A549 (cell line): ENCODE data around the gene COPS8. TPM values are rescaled to one million over a fixed set of nuclear protein-coding genes. Genes with fewer than 3 reads are reported as not detected.

Experiments used
- ATAC-seq, 2 experiments: fragments of 200-7000 bp in 1 of 2; fragments of >200 bp in 1 of 2; cut with Nextera tagmentation in 1 of 2; cut with Tn5 transposase in 1 of 2; 3 replicates each; pipeline versions ENCODE4 v1.8.0 to v1.9.1; 2018 to 2020; ENCODE audit warnings: mild to moderate bottlenecking in 1 of 2, moderate library complexity in 1 of 2
- CTCF ChIA-PET: fragments of 300-600 bp; sonication (Branson Sonifier 250); formaldehyde crosslinking; extraction: SDS; loops from one replicate; lab custom pipeline; 2021; ENCODE audit warnings: antibody characterized with exemption, inconsistent platforms; lab: Yijun Ruan, JAX
- POLR2A ChIA-PET: fragments of 350-600 bp; formaldehyde crosslinking; extraction: SDS; loops from one replicate; lab custom pipeline; 2021; ENCODE audit warnings: antibody characterized with exemption, inconsistent platforms; lab: Yijun Ruan, JAX
- DNase-seq, 2 experiments: peaks; one replicate each; pipeline versions ENCODE4 v3.0.0 to v3.0.0-alpha.2; 2011 to 2016; ENCODE audit warnings: low read depth in 1 of 2, low spot score in 1 of 2
- FAIRE-seq: peaks from 2 replicates; lab custom pipeline; 2011; peaks lifted over from hg19 to GRCh38; lab: Jason Lieb, UNC
- H3K27ac ChIP-seq, 2 experiments: fragments of >200 bp; sonication (Bioruptor Twin); formaldehyde crosslinking; 3 replicates each; pipeline ENCODE4 v1.5.1; 2016 to 2017
- H3K4me1 ChIP-seq: fragments of >200 bp; sonication (Bioruptor Twin); formaldehyde crosslinking; 3 replicates; pipeline ENCODE4 v1.6.1; 2016
- H3K4me2 ChIP-seq: fragments of >200 bp; sonication (Bioruptor Twin); formaldehyde crosslinking; 3 replicates; pipeline ENCODE4 v1.6.1; 2016
- H3K4me3 ChIP-seq: fragments of >200 bp; sonication (Bioruptor Twin); formaldehyde crosslinking; 3 replicates; pipeline ENCODE4 v1.5.1; 2016
- H3K9me3 ChIP-seq: fragments of >200 bp; sonication (Bioruptor Twin); formaldehyde crosslinking; 3 replicates; pipeline ENCODE4 v1.6.1; 2016
- BCL3 ChIP-seq: fragments of >200 bp; sonication (Bioruptor Twin); formaldehyde crosslinking; IDR thresholded peaks from 3 replicates; pipeline ENCODE4 v1.6.1; 2016
- CBX8 ChIP-seq: fragments of 200-600 bp; sonication (generic); IDR thresholded peaks from 2 replicates; pipeline ENCODE4 v1.6.1; 2016
- CHD4 ChIP-seq: fragments of 200-600 bp; sonication (generic); IDR thresholded peaks from 2 replicates; pipeline ENCODE4 v1.6.1; 2016; ENCODE audit warnings: antibody characterized with exemption, mild to moderate bottlenecking, borderline replicate concordance
- E2F6 ChIP-seq: IDR thresholded peaks from 2 replicates; pipeline ENCODE4 v1.6.1; 2012; ENCODE audit warnings: low read depth, borderline replicate concordance
- EHF ChIP-seq: fragments of 250-450 bp; sonication (Bioruptor Pico); IDR thresholded peaks from 2 replicates; pipeline ENCODE4 v1.5.0; 2020; ENCODE audit warnings: mild to moderate bottlenecking
- EHMT2 ChIP-seq: fragments of 200-600 bp; sonication (generic); IDR thresholded peaks from 2 replicates; pipeline ENCODE4 v1.6.1; 2016; ENCODE audit warnings: antibody characterized with exemption, low read depth, mild to moderate bottlenecking, moderate library complexity
- EP300 ChIP-seq, 2 experiments: fragments of >200 bp; sonication (Bioruptor Twin); formaldehyde crosslinking; IDR thresholded peaks; 2 replicates in 1 of 2; 3 replicates in 1 of 2; pipeline ENCODE4 v1.6.1; 2016 to 2017
- ESRRA ChIP-seq: fragments of 150-350 bp; IDR thresholded peaks from 2 replicates; pipeline ENCODE4 v1.6.1; 2014; ENCODE audit warnings: mild to moderate bottlenecking, low read length, borderline replicate concordance
- FOSB ChIP-seq: fragments of 250-450 bp; sonication (Bioruptor Pico); IDR thresholded peaks from 2 replicates; pipeline ENCODE4 v1.5.0; 2020; ENCODE audit warnings: mild to moderate bottlenecking, moderate library complexity
- HDAC2 ChIP-seq: fragments of 200-600 bp; sonication (generic); IDR thresholded peaks from 2 replicates; pipeline ENCODE4 v1.6.1; 2016
- HES2 ChIP-seq: fragments of >200 bp; sonication (Bioruptor Twin); formaldehyde crosslinking; IDR thresholded peaks from 2 replicates; pipeline ENCODE4 v1.6.1; 2016
- HOXA7 ChIP-seq: fragments of 250-450 bp; sonication (Bioruptor Pico); IDR thresholded peaks from 2 replicates; pipeline ENCODE4 v1.5.0; 2020; ENCODE audit warnings: mild to moderate bottlenecking, moderate library complexity
- JUN ChIP-seq, 2 experiments: fragments of >200 bp; sonication (Bioruptor Twin); formaldehyde crosslinking; IDR thresholded peaks; 2 replicates in 1 of 2; 3 replicates in 1 of 2; pipeline ENCODE4 v1.6.1; 2016 to 2017
- MYC ChIP-seq: IDR thresholded peaks from 2 replicates; pipeline ENCODE4 v1.6.1; 2012; ENCODE audit warnings: mild to moderate bottlenecking, inconsistent platforms, low read length, improper control_type of control experiment, borderline replicate concordance
- NPAS2 ChIP-seq: fragments of 250-450 bp; sonication (Bioruptor Pico); IDR thresholded peaks from 2 replicates; pipeline ENCODE4 v1.8.0; 2022; ENCODE audit warnings: mild to moderate bottlenecking, moderate library complexity, borderline replicate concordance
- POLR2A ChIP-seq: IDR thresholded peaks from 2 replicates; pipeline ENCODE4 v1.6.1; 2012; ENCODE audit warnings: mild to moderate bottlenecking, low read length
- POLR2AphosphoS2 ChIP-seq: conservative IDR thresholded peaks from 2 replicates; pipeline ENCODE4 v1.6.1; 2012; ENCODE audit warnings: low read length, improper control_type of control experiment, inconsistent platforms
- RCOR1 ChIP-seq: fragments of 150-350 bp; IDR thresholded peaks from 2 replicates; pipeline ENCODE4 v1.6.1; 2014; ENCODE audit warnings: antibody characterized with exemption, low read length, low read depth
- RFX5 ChIP-seq: fragments of 450-650 bp; IDR thresholded peaks from 2 replicates; pipeline ENCODE4 v1.7.1; 2014; ENCODE audit warnings: antibody characterized with exemption, mild to moderate bottlenecking, moderate library complexity
- RNF2 ChIP-seq: fragments of 200-600 bp; sonication (generic); IDR thresholded peaks from 2 replicates; pipeline ENCODE4 v1.6.1; 2016; ENCODE audit warnings: low read depth, mild to moderate bottlenecking, antibody characterized with exemption, moderate library complexity, borderline replicate concordance
- SMC3 ChIP-seq: fragments of >200 bp; sonication (Bioruptor Twin); formaldehyde crosslinking; IDR thresholded peaks from 3 replicates; pipeline ENCODE4 v1.6.1; 2018; ENCODE audit warnings: inconsistent platforms
- SREBF2 ChIP-seq: fragments of 450-650 bp; IDR thresholded peaks from 2 replicates; pipeline ENCODE4 v1.6.1; 2014; ENCODE audit warnings: mild to moderate bottlenecking, moderate library complexity
- TP53 ChIP-seq: fragments of 250-450 bp; sonication (Bioruptor Pico); IDR thresholded peaks from 2 replicates; pipeline ENCODE4 v1.5.0; 2021; ENCODE audit warnings: mild to moderate bottlenecking, moderate library complexity
- ZNF302 ChIP-seq: fragments of 250-450 bp; sonication (Bioruptor Pico); IDR thresholded peaks from 2 replicates; pipeline ENCODE4 v1.9.0; 2021; ENCODE audit warnings: inconsistent platforms, mild to moderate bottlenecking, moderate library complexity
- WGBS: methylation state at CpG from one replicate; pipeline ENCODE4 v1.1.6; 2017; ENCODE audit errors: missing lambda C conversion rate; 5-methylcytosine and 5-hydroxymethylcytosine counted together
- polyA plus RNA-seq, 4 experiments: library from polyadenylated mRNA; depleted of rRNA in 3 of 4; stranded (reverse); fragments of >200 nt; fragmentation: RNase III in 1 of 4; extraction: RNeasy Plus Mini Kit Qiagen cat#74134 plus additional on column Dnase treatment in 1 of 4; gene quantifications; 2 replicates in 3 of 4; 3 replicates in 1 of 4; pipeline ENCODE4 v1.2.3, GENCODE V29; 2011 to 2017
- TF ChIP-seq, protein P1 (sequence below): fragments of 200-600 bp; sonication (generic); IDR thresholded peaks from 2 replicates; pipeline ENCODE4 v1.6.1; 2016; ENCODE audit warnings: antibody characterized with exemption, mild to moderate bottlenecking, moderate library complexity
- TF ChIP-seq, protein P2 (sequence below): fragments of 150-350 bp; IDR thresholded peaks from 2 replicates; pipeline ENCODE4 v1.6.1; 2014; ENCODE audit warnings: low read depth, mild to moderate bottlenecking, low read length

The COPS8 gene
- polyA plus RNA-seq, 2 of the 4 experiments (the other 2 are of a cell fraction), result 85.7 to 161 TPM

DNA sequence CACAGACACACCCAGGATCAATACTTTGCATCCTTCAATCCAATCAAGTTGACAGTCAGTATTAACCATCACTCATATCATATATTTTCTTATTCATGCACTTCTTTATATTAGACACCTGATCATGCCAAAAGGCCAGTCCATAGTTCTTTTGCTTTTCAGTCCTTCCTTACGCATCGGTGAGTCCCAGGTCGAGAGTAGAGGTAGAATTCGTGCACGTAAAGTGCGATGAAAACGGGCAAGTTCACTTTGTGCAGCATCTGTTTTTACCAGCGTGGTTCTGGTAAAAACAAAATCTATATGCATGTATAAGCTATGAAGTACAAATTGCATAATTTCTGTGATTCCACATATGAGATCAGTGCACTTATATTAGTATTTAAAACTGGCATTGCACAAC lies 1.2 kb upstream of the COPS8 start:
- TF ChIP-seq, protein P1, sequence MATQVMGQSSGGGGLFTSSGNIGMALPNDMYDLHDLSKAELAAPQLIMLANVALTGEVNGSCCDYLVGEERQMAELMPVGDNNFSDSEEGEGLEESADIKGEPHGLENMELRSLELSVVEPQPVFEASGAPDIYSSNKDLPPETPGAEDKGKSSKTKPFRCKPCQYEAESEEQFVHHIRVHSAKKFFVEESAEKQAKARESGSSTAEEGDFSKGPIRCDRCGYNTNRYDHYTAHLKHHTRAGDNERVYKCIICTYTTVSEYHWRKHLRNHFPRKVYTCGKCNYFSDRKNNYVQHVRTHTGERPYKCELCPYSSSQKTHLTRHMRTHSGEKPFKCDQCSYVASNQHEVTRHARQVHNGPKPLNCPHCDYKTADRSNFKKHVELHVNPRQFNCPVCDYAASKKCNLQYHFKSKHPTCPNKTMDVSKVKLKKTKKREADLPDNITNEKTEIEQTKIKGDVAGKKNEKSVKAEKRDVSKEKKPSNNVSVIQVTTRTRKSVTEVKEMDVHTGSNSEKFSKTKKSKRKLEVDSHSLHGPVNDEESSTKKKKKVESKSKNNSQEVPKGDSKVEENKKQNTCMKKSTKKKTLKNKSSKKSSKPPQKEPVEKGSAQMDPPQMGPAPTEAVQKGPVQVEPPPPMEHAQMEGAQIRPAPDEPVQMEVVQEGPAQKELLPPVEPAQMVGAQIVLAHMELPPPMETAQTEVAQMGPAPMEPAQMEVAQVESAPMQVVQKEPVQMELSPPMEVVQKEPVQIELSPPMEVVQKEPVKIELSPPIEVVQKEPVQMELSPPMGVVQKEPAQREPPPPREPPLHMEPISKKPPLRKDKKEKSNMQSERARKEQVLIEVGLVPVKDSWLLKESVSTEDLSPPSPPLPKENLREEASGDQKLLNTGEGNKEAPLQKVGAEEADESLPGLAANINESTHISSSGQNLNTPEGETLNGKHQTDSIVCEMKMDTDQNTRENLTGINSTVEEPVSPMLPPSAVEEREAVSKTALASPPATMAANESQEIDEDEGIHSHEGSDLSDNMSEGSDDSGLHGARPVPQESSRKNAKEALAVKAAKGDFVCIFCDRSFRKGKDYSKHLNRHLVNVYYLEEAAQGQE, result no peak
- no peak for TF ChIP-seq RNF2
- TF ChIP-seq BCL3, result no peak
- TF ChIP-seq ESRRA, result no peak
- no peak for ATAC-seq
- no peak for FAIRE-seq
- H3K4me2 ChIP-seq, result peak overlapping the region; percentile 84
- H3K9me3 ChIP-seq, result peaks cover 15% of the 10 kb centered on the region
- H3K4me3 ChIP-seq, result peak overlapping the region; percentile 68
- POLR2A ChIA-PET, result interaction anchor here (1.2 to 1.7 kb wide), 3 partner anchors 19 to 118 kb away, joined by 4 to 5 read pairs (median 5); no protein-coding TSS in a partner anchor
- WGBS, result 91% methylated on average over 8 of the region's 8 CpGs
- H3K27ac ChIP-seq, result no peak overlapping the region
- CTCF ChIA-PET, result interaction anchor here (0.9 to 2.0 kb wide), 5 partner anchors 10 to 915 kb away, joined by 3 to 9 read pairs (median 5); no protein-coding TSS in a partner anchor
- peaks cover 17% of the 10 kb centered on the region for H3K4me1 ChIP-seq
- DNase-seq, result no peak

DNA sequence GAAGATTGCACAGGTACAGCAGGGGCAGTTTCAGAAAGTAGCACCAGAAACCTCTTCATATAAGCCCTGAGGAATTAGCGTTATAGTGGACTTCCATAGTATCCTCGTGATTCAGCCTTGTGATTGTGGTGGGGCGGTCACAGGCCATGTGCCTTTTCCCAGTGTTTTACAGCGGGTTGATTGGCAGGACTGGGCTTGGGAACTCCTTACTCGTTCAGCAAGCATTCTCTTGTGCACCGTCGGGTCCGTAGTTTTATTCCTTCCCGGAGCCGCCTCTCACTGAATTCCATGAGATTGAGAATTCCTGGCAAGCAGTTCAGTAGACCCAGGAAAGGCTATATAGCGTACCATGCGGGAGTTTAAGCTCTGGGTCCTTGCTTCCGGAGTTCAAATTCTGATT lies 5.2 kb downstream of the COPS8 start:
- no peak for DNase-seq
- no peak for TF ChIP-seq HOXA7 (CRISPR knock-in tag)
- TF ChIP-seq MYC, result no peak
- TF ChIP-seq E2F6, result no peak
- TF ChIP-seq EHMT2, result no peak
- TF ChIP-seq TP53 (CRISPR knock-in tag), result no peak
- no peak for TF ChIP-seq RFX5
- no peak for TF ChIP-seq SREBF2
- Histone ChIP-seq H3K9me3 (no peaks in the 10 kb centered on the region), H3K4me1 (peaks cover 28% of the 10 kb centered on the region), H3K4me3 (no peak overlapping the region), H3K27ac (no peak overlapping the region), H3K4me2 (no peak overlapping the region)
- WGBS, result 92% methylated on average over 13 of the region's 13 CpGs
- POLR2A ChIA-PET, result no interaction called here
- CTCF ChIA-PET, result interaction anchor here (1.4 to 2.3 kb wide), 3 partner anchors 31 to 481 kb away, joined by 5 to 7 read pairs (median 5); no protein-coding TSS in a partner anchor
- ATAC-seq, result no peak
- FAIRE-seq, result no peak

- TF ChIP-seq POLR2AphosphoS2 (no peak), POLR2A (no peak), HDAC2 (no peak), HES2 (no peak), EP300 (IDR thresholded peaks at IDR 0.05) (no peak), SREBF2 (no peak), SMC3 (no peak), RFX5 (no peak), JUN (IDR thresholded peaks at IDR 0.05) (no peak), CBX8 (no peak), RCOR1 (no peak), ZNF302 (no peak), NPAS2 (no peak), ESRRA (no peak), FOSB (CRISPR knock-in tag) (no peak), EHF (CRISPR knock-in tag) (no peak), TP53 (CRISPR knock-in tag) (no peak), CHD4 (no peak)
- TF ChIP-seq, protein P2, sequence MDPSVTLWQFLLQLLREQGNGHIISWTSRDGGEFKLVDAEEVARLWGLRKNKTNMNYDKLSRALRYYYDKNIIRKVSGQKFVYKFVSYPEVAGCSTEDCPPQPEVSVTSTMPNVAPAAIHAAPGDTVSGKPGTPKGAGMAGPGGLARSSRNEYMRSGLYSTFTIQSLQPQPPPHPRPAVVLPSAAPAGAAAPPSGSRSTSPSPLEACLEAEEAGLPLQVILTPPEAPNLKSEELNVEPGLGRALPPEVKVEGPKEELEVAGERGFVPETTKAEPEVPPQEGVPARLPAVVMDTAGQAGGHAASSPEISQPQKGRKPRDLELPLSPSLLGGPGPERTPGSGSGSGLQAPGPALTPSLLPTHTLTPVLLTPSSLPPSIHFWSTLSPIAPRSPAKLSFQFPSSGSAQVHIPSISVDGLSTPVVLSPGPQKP, result no peak
- DNase-seq (no peak), ATAC-seq (peak; percentile 44; a peak in 3 of 6 replicates), FAIRE-seq (no peak)
- ChIA-PET CTCF (interaction anchor here (1.4 to 2.3 kb wide), 4 partner anchors 11 to 480 kb away, joined by 3 to 7 read pairs (median 5); no protein-coding TSS in a partner anchor), POLR2A (no interaction called here)
- Histone ChIP-seq H3K4me3 (no peak overlapping the region), H3K4me1 (peaks cover 28% of the 10 kb centered on the region), H3K4me2 (no peak overlapping the region), H3K27ac (no peak overlapping the region; a peak in 1 of 6 replicates), H3K9me3 (no peaks in the 10 kb centered on the region)
- 79% methylated on average over 7 of the region's 7 CpGs for WGBS
Observed at GRCh38 chr2:237091779-237092436, 6.2 kb downstream of the COPS8 start.
